Measurements from ENCODE around the gene ZNF423.
A peak's percentile ranks its signal among the peaks of the same experiment; 100 is the strongest.

Gene ZNF423

DNA sequence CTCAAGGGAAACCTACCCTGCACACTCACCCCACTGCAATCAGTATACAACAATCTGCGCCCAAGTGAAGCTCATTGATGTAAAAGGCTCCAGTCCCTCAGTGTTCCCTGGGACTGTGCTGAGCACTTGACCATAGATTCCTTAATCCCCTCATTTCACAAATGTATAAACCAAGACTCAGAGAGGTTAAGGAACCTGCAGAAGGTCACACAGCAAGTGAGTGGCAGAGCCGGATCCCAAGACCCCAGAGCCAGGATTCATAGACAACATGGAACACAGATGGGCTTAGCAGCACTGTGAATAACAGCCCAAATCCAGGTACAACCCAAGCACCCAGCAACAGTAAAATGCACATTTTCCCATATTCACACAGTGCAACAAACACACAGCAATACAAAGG lies 256.6 kb downstream of the ZNF423 start:
- Histone ChIP-seq H3K36me3 (ENCODE audit: control insufficient read depth, insufficient read depth, low read length) (no peaks in the 10 kb centered on the region), H3K4me3 (ENCODE audit: low read depth, low read length) (no peak overlapping the region), H3K27me3 (ENCODE audit: control insufficient read depth, insufficient read depth, low read length) (no peaks in the 10 kb centered on the region), H3K27ac (ENCODE audit: low read depth, low read length) (no peak overlapping the region), H3K4me1 (ENCODE audit: control insufficient read depth, insufficient read depth, low read length) (peaks cover 44% of the 10 kb centered on the region), H3K9me3 (ENCODE audit: control insufficient read depth, insufficient read depth, low read depth, low read length) (no peaks in the 10 kb centered on the region), H3K9ac (ENCODE audit: low read length) (no peak overlapping the region)

DNA sequence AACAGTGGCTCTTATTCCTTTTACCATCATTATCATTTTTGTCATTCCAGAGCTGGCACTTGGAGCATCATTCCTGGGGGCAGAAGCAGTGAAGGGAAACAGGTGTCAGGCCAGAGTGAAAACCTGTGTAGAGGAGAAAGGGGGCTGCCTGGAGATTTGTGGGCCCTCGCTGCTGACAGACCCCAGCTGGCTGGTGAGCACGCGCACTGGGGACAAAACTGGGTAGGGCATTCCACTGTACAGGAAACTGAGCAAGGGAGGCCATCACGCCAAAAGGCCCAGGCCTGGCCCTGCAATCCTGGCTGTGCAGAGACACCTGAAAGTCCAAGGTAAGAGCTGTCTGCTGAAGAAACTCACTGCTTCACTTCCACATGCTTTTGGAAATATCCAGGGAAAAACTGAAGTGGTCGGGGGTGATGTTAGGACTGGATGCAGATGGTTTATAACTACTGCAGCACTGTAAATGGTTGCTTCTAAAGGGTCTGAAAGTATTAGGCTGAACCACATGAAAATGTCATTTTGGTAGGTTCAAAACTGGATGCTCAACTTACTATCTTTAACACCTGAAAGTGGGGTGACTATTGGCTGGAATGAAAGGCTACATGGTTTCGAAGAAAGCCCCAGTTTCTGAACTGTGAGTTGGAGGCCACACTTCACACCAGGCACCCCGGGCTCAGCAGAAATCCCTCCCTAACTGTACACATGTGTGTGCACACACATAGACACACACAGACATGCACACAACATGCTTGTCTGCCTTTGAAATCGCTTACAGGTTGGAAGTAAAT lies 257.3 kb downstream of the ZNF423 start:
- H3K36me3 ChIP-seq (ENCODE audit: control insufficient read depth, insufficient read depth, low read length) = no peaks in the 10 kb centered on the region
- no peaks in the 10 kb centered on the region for H3K9me3 ChIP-seq (ENCODE audit: control insufficient read depth, insufficient read depth, low read depth, low read length)
- H3K4me1 ChIP-seq (ENCODE audit: control insufficient read depth, insufficient read depth, low read length) = peaks cover 46% of the 10 kb centered on the region
- H3K9ac ChIP-seq (ENCODE audit: low read length) = no peak overlapping the region
- no peak overlapping the region for H3K4me3 ChIP-seq (ENCODE audit: low read depth, low read length)
- H3K27me3 ChIP-seq (ENCODE audit: control insufficient read depth, insufficient read depth, low read length) = no peaks in the 10 kb centered on the region
- no peak overlapping the region for H3K27ac ChIP-seq (ENCODE audit: low read depth, low read length)

DNA sequence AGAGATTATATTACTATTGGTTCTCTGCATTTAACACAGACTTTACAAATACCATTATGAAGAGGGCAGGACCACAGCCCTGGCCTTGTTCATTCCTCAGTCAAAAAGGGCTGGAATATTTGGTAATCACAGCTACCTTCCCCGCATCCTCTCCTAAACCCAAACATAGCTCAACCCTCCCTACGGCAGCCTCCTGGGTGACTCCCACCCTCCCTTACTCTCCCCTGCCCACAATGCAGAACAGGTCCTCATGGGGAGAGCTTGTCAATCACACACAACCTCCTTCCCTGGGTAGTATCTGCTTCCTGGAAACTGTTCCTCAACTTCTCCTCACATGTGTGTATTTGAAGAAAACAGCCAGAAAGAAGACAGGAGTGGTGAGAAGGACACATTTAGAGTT lies 258.1 kb downstream of the ZNF423 start:
- Histone ChIP-seq H3K27ac (ENCODE audit: low read depth, low read length) (no peak overlapping the region), H3K27me3 (ENCODE audit: control insufficient read depth, insufficient read depth, low read length) (no peaks in the 10 kb centered on the region), H3K36me3 (ENCODE audit: control insufficient read depth, insufficient read depth, low read length) (no peaks in the 10 kb centered on the region), H3K9ac (ENCODE audit: low read length) (no peak overlapping the region), H3K4me1 (ENCODE audit: control insufficient read depth, insufficient read depth, low read length) (peaks cover 43% of the 10 kb centered on the region), H3K4me3 (ENCODE audit: low read depth, low read length) (no peak overlapping the region), H3K9me3 (ENCODE audit: control insufficient read depth, insufficient read depth, low read depth, low read length) (no peaks in the 10 kb centered on the region)

GRCh38 chr16:49596648-49597291 lies 259.1 kb downstream of the ZNF423 start:
- H3K27me3 ChIP-seq (ENCODE audit: control insufficient read depth, insufficient read depth, low read length) = no peaks in the 10 kb centered on the region
- H3K27ac ChIP-seq (ENCODE audit: low read depth, low read length) = no peak overlapping the region; the same call in 1 of the 2 replicates
- peak overlapping the region; percentile 14 for H3K9ac ChIP-seq (ENCODE audit: low read length)
- H3K4me1 ChIP-seq (ENCODE audit: control insufficient read depth, insufficient read depth, low read length) = peaks cover 39% of the 10 kb centered on the region
- H3K9me3 ChIP-seq (ENCODE audit: control insufficient read depth, insufficient read depth, low read depth, low read length) = no peaks in the 10 kb centered on the region
- H3K4me3 ChIP-seq (ENCODE audit: low read depth, low read length) = no peak overlapping the region
- H3K36me3 ChIP-seq (ENCODE audit: control insufficient read depth, insufficient read depth, low read length) = no peaks in the 10 kb centered on the region

- H3K4me3 ChIP-seq (ENCODE audit: low read depth, low read length) = no peak overlapping the region
- peaks cover 38% of the 10 kb centered on the region for H3K4me1 ChIP-seq (ENCODE audit: control insufficient read depth, insufficient read depth, low read length)
- no peak overlapping the region for H3K9ac ChIP-seq (ENCODE audit: low read length)
- no peaks in the 10 kb centered on the region for H3K27me3 ChIP-seq (ENCODE audit: control insufficient read depth, insufficient read depth, low read length)
- no peaks in the 10 kb centered on the region for H3K36me3 ChIP-seq (ENCODE audit: control insufficient read depth, insufficient read depth, low read length)
- no peaks in the 10 kb centered on the region for H3K9me3 ChIP-seq (ENCODE audit: control insufficient read depth, insufficient read depth, low read depth, low read length)
- H3K27ac ChIP-seq (ENCODE audit: low read depth, low read length) = no peak overlapping the region; the same call in 1 of the 2 replicates
These were observed 259.8 kb downstream of the ZNF423 start for GRCh38 chr16:49596068-49596467.

DNA sequence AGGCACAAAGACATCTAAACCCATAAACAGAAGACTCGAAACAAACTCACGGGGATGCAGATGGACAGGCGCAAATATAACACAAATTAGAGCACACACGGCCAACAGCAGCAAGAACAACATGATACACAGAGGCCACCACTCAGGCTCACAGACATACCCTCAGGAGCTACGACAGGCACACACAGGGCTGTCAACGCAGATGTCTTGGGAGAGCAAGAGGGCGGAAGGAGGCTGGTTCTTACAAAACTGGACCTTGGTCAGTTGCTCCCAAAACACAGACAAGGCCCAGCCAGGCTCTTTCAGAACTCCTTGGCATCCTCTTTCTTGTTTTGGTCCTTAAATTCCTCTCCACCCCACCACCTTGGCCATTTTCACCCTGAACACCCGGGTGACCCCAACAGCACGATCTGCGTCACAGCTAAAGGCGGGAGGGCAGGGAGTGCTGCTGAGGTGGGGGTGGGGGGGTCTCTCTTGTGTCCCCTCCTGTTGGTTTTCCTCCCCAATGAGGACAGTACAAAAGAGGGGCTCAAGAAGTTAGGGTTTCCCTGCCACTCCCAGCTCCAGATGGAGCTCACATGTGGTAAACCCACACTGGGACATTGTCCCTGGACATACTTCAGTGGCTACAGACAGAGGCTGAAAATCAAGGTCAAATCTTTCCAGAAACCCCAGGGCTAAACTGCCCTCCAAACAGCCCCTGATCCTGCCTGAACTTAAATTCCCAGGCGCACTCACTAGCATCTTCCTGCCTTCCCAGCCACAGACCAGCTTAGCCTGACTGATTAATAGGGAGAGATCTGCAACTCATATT lies 261.0 kb downstream of the ZNF423 start:
- H3K4me3 ChIP-seq (ENCODE audit: low read depth, low read length) = no peak overlapping the region
- H3K27me3 ChIP-seq (ENCODE audit: control insufficient read depth, insufficient read depth, low read length) = no peaks in the 10 kb centered on the region
- no peak overlapping the region for H3K9ac ChIP-seq (ENCODE audit: low read length)
- peaks cover 30% of the 10 kb centered on the region for H3K4me1 ChIP-seq (ENCODE audit: control insufficient read depth, insufficient read depth, low read length)
- no peaks in the 10 kb centered on the region for H3K9me3 ChIP-seq (ENCODE audit: control insufficient read depth, insufficient read depth, low read depth, low read length)
- no peaks in the 10 kb centered on the region for H3K36me3 ChIP-seq (ENCODE audit: control insufficient read depth, insufficient read depth, low read length)
- H3K27ac ChIP-seq (ENCODE audit: low read depth, low read length) = no peak overlapping the region

GRCh38 chr16:49594153-49594552 lies 261.8 kb downstream of the ZNF423 start:
- Histone ChIP-seq H3K4me1 (ENCODE audit: control insufficient read depth, insufficient read depth, low read length) (peaks cover 35% of the 10 kb centered on the region), H3K36me3 (ENCODE audit: control insufficient read depth, insufficient read depth, low read length) (no peaks in the 10 kb centered on the region), H3K27ac (ENCODE audit: low read depth, low read length) (no peak overlapping the region), H3K27me3 (ENCODE audit: control insufficient read depth, insufficient read depth, low read length) (no peaks in the 10 kb centered on the region), H3K9ac (ENCODE audit: low read length) (no peak overlapping the region), H3K9me3 (ENCODE audit: control insufficient read depth, insufficient read depth, low read depth, low read length) (no peaks in the 10 kb centered on the region), H3K4me3 (ENCODE audit: low read depth, low read length) (no peak overlapping the region)

DNA sequence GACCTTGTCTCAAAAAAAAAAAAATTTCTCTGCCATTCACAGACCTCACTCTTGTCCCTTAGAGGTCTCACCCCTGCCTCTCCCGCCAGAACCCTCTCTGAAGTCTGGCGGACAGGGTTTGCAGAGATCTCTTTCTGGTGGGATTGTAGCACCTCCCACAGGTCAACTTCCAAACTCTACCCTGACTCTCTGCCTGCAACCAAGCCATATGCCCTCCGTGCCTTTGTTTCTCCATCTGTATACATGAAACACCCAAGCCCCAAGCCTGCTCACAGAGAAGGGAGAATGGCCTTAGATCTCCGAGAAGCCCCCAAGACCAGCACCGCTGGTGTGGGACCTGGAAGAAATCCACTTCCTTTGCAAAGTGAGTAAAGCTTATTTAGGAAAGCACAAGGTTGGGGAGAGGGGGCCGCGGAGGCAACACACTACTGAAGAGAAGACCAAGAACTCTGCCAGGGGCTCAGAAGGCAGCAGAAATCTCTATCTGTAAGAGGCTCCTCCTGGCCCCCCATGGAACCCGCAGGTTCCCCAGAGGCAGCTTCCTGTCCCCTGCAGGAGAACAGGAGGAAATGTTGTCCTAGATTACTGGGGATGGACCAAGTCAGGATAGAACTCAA lies 262.4 kb downstream of the ZNF423 start:
- Histone ChIP-seq H3K36me3 (ENCODE audit: control insufficient read depth, insufficient read depth, low read length) (no peaks in the 10 kb centered on the region), H3K4me1 (ENCODE audit: control insufficient read depth, insufficient read depth, low read length) (peaks cover 39% of the 10 kb centered on the region), H3K27ac (ENCODE audit: low read depth, low read length) (no peak overlapping the region), H3K4me3 (ENCODE audit: low read depth, low read length) (no peak overlapping the region), H3K9me3 (ENCODE audit: control insufficient read depth, insufficient read depth, low read depth, low read length) (no peaks in the 10 kb centered on the region), H3K9ac (ENCODE audit: low read length) (no peak overlapping the region), H3K27me3 (ENCODE audit: control insufficient read depth, insufficient read depth, low read length) (no peaks in the 10 kb centered on the region)

DNA sequence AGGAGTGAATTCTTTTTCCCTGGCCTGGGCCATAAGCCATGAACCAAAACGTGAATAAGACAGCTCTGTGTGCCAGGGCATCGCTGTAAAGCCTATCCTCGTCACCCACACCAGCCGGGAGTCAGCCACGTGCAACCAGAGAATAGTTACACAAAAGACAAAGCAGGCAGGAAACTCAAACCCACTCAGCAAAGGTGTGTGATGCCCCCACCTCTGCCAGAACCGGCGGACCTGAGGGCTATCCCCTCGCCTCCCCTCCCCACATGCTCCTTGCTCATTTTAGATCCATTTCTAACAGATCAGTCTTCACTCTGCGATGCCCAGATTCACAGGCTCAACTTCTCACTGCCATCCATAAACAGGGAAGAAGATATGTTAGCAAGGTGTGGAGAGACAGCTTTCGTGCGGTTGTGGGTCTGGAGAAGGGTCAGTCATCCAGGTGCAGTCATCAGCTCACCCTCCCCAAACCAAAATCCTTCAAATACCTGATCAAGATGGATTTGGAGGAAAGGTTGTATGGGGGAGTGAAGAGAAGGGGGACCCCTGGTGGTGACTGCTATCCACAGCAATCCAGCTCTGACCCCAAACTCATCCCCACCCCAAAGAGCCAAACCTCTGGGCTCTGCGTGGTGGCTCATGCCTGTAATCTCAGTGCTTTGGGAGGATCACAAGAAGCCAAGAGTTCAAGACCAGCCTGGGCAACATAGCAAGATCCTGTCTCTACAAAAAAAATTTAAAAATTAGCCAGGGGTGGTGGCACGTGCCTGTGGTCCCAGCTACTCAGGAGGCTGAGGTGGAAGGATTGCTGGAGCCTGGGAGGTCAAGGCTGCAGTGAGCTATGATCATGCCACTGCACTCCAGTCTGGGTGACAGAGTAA lies 263.1 kb downstream of the ZNF423 start:
- no peaks in the 10 kb centered on the region for H3K27me3 ChIP-seq (ENCODE audit: control insufficient read depth, insufficient read depth, low read length)
- no peak overlapping the region for H3K27ac ChIP-seq (ENCODE audit: low read depth, low read length)
- H3K4me3 ChIP-seq (ENCODE audit: low read depth, low read length) = no peak overlapping the region
- H3K36me3 ChIP-seq (ENCODE audit: control insufficient read depth, insufficient read depth, low read length) = no peaks in the 10 kb centered on the region
- H3K9ac ChIP-seq (ENCODE audit: low read length) = no peak overlapping the region
- H3K4me1 ChIP-seq (ENCODE audit: control insufficient read depth, insufficient read depth, low read length) = peaks cover 39% of the 10 kb centered on the region
- H3K9me3 ChIP-seq (ENCODE audit: control insufficient read depth, insufficient read depth, low read depth, low read length) = no peaks in the 10 kb centered on the region

GRCh38 chr16:49590166-49590871 lies 265.6 kb downstream of the ZNF423 start:
- Histone ChIP-seq H3K4me3 (ENCODE audit: low read depth, low read length) (no peak overlapping the region), H3K9ac (ENCODE audit: low read length) (no peak overlapping the region), H3K27ac (ENCODE audit: low read depth, low read length) (no peak overlapping the region), H3K9me3 (ENCODE audit: control insufficient read depth, insufficient read depth, low read depth, low read length) (no peaks in the 10 kb centered on the region), H3K4me1 (ENCODE audit: control insufficient read depth, insufficient read depth, low read length) (peaks cover 35% of the 10 kb centered on the region), H3K27me3 (ENCODE audit: control insufficient read depth, insufficient read depth, low read length) (no peaks in the 10 kb centered on the region), H3K36me3 (ENCODE audit: control insufficient read depth, insufficient read depth, low read length) (no peaks in the 10 kb centered on the region)
